GM18502 (cell line): ENCODE data around the gene TDP1.
A peak's percentile ranks its signal among the peaks of the same experiment; 100 is the strongest.

Experiments
- ATAC-seq: cut with Tn5 transposase; IDR thresholded peaks from one replicate; pipeline ENCODE4 v1.9.1; 2021; ENCODE audit warnings: mild to moderate bottlenecking; ENCODE audit not compliant: unreplicated experiment, poor library complexity

Gene TDP1

GRCh38 chr14:89955745-89956660, at the start of gene TDP1:
TSS of gene TDP1 (plus strand) at chr14:89955927. CDS start at chr14:89963115, 7,188 bp downstream.
- ATAC-seq: peak; percentile 63

- no peak for ATAC-seq
Measured at GRCh38 chr14:89906000-89906399, 49.7 kb upstream of the TDP1 start.

- no peak for ATAC-seq
Measured at GRCh38 chr14:89907655-89908054, 48.1 kb upstream of the TDP1 start.

- no peak for ATAC-seq
Measured at GRCh38 chr14:89908712-89909450, 46.8 kb upstream of the TDP1 start.

- ATAC-seq: no peak
Measured at GRCh38 chr14:89909586-89909985, 46.1 kb upstream of the TDP1 start.

- no peak for ATAC-seq
Measured at GRCh38 chr14:89910691-89911009, 45.1 kb upstream of the TDP1 start.

GRCh38 chr14:89911010-89911919, 44.5 kb upstream of the TDP1 start:
- no peak for ATAC-seq

- no peak for ATAC-seq
Measured at GRCh38 chr14:89912221-89912620, 43.5 kb upstream of the TDP1 start.

- ATAC-seq: no peak
Measured at GRCh38 chr14:89912667-89913211, 43.0 kb upstream of the TDP1 start.

- ATAC-seq: no peak
Measured at GRCh38 chr14:89915114-89915878, 40.4 kb upstream of the TDP1 start.

- ATAC-seq: no peak
Measured at GRCh38 chr14:89918721-89919120, 37.0 kb upstream of the TDP1 start.

- no peak for ATAC-seq
Measured at GRCh38 chr14:89920056-89920455, 35.7 kb upstream of the TDP1 start.

GRCh38 chr14:89921346-89921745, 34.4 kb upstream of the TDP1 start:
- ATAC-seq: no peak

GRCh38 chr14:89922031-89922907, 33.5 kb upstream of the TDP1 start:
- no peak for ATAC-seq

GRCh38 chr14:89924268-89924667, 31.5 kb upstream of the TDP1 start:
- no peak for ATAC-seq

- no peak for ATAC-seq
Measured at GRCh38 chr14:89926694-89927093, 29.0 kb upstream of the TDP1 start.

- no peak for ATAC-seq
Measured at GRCh38 chr14:89927186-89927865, 28.4 kb upstream of the TDP1 start.

- no peak for ATAC-seq
Measured at GRCh38 chr14:89933002-89933401, 22.7 kb upstream of the TDP1 start.
